HG03280 (cell line): Measurements from ENCODE around the gene BEND2.

Experiments
- ATAC-seq: cut with Tn5 transposase; IDR thresholded peaks from one replicate; pipeline ENCODE4 v1.9.1; 2021; ENCODE audit warnings: mild to moderate bottlenecking, moderate library complexity; ENCODE audit not compliant: unreplicated experiment

The BEND2 gene

DNA sequence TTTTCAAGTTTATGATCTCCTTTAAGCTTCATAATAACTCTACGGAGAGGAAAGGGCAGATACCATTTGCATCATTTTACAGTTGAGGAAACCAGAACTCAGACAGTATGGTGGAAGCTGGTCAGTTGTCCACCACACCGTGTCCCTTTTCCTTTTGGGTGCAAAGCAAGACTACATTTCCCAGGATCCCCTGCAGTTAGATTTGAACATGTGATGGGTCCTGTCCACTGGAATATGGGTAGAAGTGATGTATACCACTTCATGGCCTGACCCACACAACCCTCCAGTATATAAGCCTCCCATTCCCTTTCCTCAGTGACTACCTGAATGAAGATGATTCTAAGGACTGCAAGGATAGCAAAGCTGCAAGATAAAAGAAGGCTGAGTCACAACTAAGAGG, 74.7 kb downstream of the BEND2 start:
- ATAC-seq, result no peak

GRCh38 chrX:18136816-18137215, 83.9 kb downstream of the BEND2 start:
- ATAC-seq, result no peak

- ATAC-seq, result no peak
Observed at GRCh38 chrX:18133605-18134004, 87.1 kb downstream of the BEND2 start.

- no peak for ATAC-seq
Observed at GRCh38 chrX:18129690-18130089, 91.0 kb downstream of the BEND2 start.

- ATAC-seq, result no peak
Observed at GRCh38 chrX:18126971-18127370, 93.7 kb downstream of the BEND2 start.

GRCh38 chrX:18119856-18120255, 100.8 kb downstream of the BEND2 start:
- no peak for ATAC-seq
